ENCODE data around the gene CRB3. TPM values are rescaled to one million over a fixed set of nuclear protein-coding genes. Genes with fewer than 3 reads are reported as not detected.
A peak's percentile ranks its signal among the peaks of the same experiment; 100 is the strongest.

The CRB3 gene
- total and polyA plus RNA-seq, 3 donors from 2014 or later = 1.2 to 2.3 (median 2.0) TPM

GRCh38 chr19:6417713-6418561 is 46.1 kb upstream of the CRB3 start:
- intact Hi-C loops (cut with DNase I; ENCODE audit: low total_unique reads) = no loop called here
- H3K36me3 ChIP-seq (ENCODE audit: low read depth, missing control alignments) = no peaks in the 10 kb centered on the region
- no peak overlapping the region for H3K27ac ChIP-seq
- H3K9me3 ChIP-seq = no peaks in the 10 kb centered on the region
- H3K27me3 ChIP-seq = no peaks in the 10 kb centered on the region
- TF ChIP-seq POLR2A (IDR thresholded peaks at IDR 0.05) (no peak), CTCF (IDR thresholded peaks at IDR 0.05) (peak in 2 of 3 experiments; percentile 23 to 32)
- H3K4me1 ChIP-seq = peaks cover 14% of the 10 kb centered on the region
- no peak overlapping the region for H3K4me3 ChIP-seq
- WGBS, 2 donors = 69 to 91% methylated on average over 14 to 33 of the region's 33 CpGs
- peak; percentile 55 for DNase-seq

- Histone ChIP-seq H3K27ac (no peak overlapping the region), H3K9me3 (no peaks in the 10 kb centered on the region), H3K4me1 (peaks cover 19% of the 10 kb centered on the region), H3K4me3 (no peak overlapping the region), H3K27me3 (no peaks in the 10 kb centered on the region), H3K36me3 (ENCODE audit: low read depth, missing control alignments) (no peaks in the 10 kb centered on the region)
- no peak for DNase-seq
- intact Hi-C loops (cut with DNase I; ENCODE audit: low total_unique reads) = no loop called here
- 73 to 93% methylated on average over 6 to 19 of the region's 19 CpGs for WGBS, 2 donors
- no peak for TF ChIP-seq POLR2A (IDR thresholded peaks at IDR 0.05)
- TF ChIP-seq CTCF (IDR thresholded peaks at IDR 0.05) = no peak
Observed at GRCh38 chr19:6418562-6418932, 45.5 kb upstream of the CRB3 start.

- DNase-seq = no peak
- intact Hi-C loops (cut with DNase I; ENCODE audit: low total_unique reads) = no loop called here
- H3K4me1 ChIP-seq = peaks cover 16% of the 10 kb centered on the region
- H3K36me3 ChIP-seq (ENCODE audit: low read depth, missing control alignments) = no peaks in the 10 kb centered on the region
- H3K27me3 ChIP-seq = no peaks in the 10 kb centered on the region
- TF ChIP-seq POLR2A (IDR thresholded peaks at IDR 0.05) (no peak), CTCF (IDR thresholded peaks at IDR 0.05) (no peak)
- WGBS, 2 donors = 80% methylated on average over 10 to 20 of the region's 20 CpGs
- no peak overlapping the region for H3K4me3 ChIP-seq
- no peak overlapping the region for H3K27ac ChIP-seq
- H3K9me3 ChIP-seq = no peaks in the 10 kb centered on the region
Observed at GRCh38 chr19:6421075-6422014, 42.7 kb upstream of the CRB3 start.

- TF ChIP-seq POLR2A (IDR thresholded peaks at IDR 0.05) (no peak), CTCF (IDR thresholded peaks at IDR 0.05) (no peak)
- H3K36me3 ChIP-seq (ENCODE audit: low read depth, missing control alignments) = no peaks in the 10 kb centered on the region
- peaks cover 16% of the 10 kb centered on the region for H3K4me1 ChIP-seq
- WGBS, 2 donors = 1% methylated on average over 13 to 20 of the region's 20 CpGs
- DNase-seq = peak; percentile 65
- peak overlapping the region; percentile 73 to 74 for H3K27ac ChIP-seq
- intact Hi-C loops (cut with DNase I; ENCODE audit: low total_unique reads) = no loop called here
- no peaks in the 10 kb centered on the region for H3K27me3 ChIP-seq
- H3K4me3 ChIP-seq = peak overlapping the region; percentile 82 to 88
- no peaks in the 10 kb centered on the region for H3K9me3 ChIP-seq
Observed at GRCh38 chr19:6423499-6424194, 40.4 kb upstream of the CRB3 start.

All from testis (tissue), 3 donors.